HG02759 (cell line): ENCODE results near the gene GFOD1.

Experiments used
- ATAC-seq: cut with Tn5 transposase; IDR thresholded peaks from one replicate; pipeline ENCODE4 v1.9.1; 2021; ENCODE audit warnings: mild to moderate bottlenecking, moderate library complexity; ENCODE audit not compliant: unreplicated experiment

The GFOD1 gene

GRCh38 chr6:13486679-13487121, 700 bp downstream of the GFOD1 start:
- peak; percentile 28 for ATAC-seq

GRCh38 chr6:13485923-13486562, 1.4 kb downstream of the GFOD1 start:
- no peak for ATAC-seq

- ATAC-seq = no peak
These were observed 2.1 kb downstream of the GFOD1 start for GRCh38 chr6:13485303-13485702.

GRCh38 chr6:13484827-13485226, 2.6 kb downstream of the GFOD1 start:
- ATAC-seq = no peak

- no peak for ATAC-seq
These were observed 3.2 kb downstream of the GFOD1 start for GRCh38 chr6:13484138-13484708.

- ATAC-seq = no peak
These were observed 6.5 kb downstream of the GFOD1 start for GRCh38 chr6:13480631-13481501.

- ATAC-seq = no peak
These were observed 7.4 kb downstream of the GFOD1 start for GRCh38 chr6:13479971-13480434.

- ATAC-seq = no peak
These were observed 8.1 kb downstream of the GFOD1 start for GRCh38 chr6:13479206-13479800.

- no peak for ATAC-seq
These were observed 8.9 kb downstream of the GFOD1 start for GRCh38 chr6:13478525-13478966.

GRCh38 chr6:13474787-13475186, 12.6 kb downstream of the GFOD1 start:
- ATAC-seq = no peak

GRCh38 chr6:13474360-13474759, 13.0 kb downstream of the GFOD1 start:
- no peak for ATAC-seq

- no peak for ATAC-seq
These were observed 13.6 kb downstream of the GFOD1 start for GRCh38 chr6:13473768-13474165.

GRCh38 chr6:13472976-13473767, 14.2 kb downstream of the GFOD1 start:
- ATAC-seq = no peak

- no peak for ATAC-seq
These were observed 15.3 kb downstream of the GFOD1 start for GRCh38 chr6:13472099-13472498.

- ATAC-seq = no peak
These were observed 16.2 kb downstream of the GFOD1 start for GRCh38 chr6:13471184-13471583.

GRCh38 chr6:13470238-13471140, 16.9 kb downstream of the GFOD1 start:
- no peak for ATAC-seq

- ATAC-seq = no peak
These were observed 17.7 kb downstream of the GFOD1 start for GRCh38 chr6:13469693-13470092.

GRCh38 chr6:13468839-13469238, 18.6 kb downstream of the GFOD1 start:
- no peak for ATAC-seq

GRCh38 chr6:13467216-13467600, 20.2 kb downstream of the GFOD1 start:
- no peak for ATAC-seq
